Measurements from ENCODE around the gene UNC45A.
A peak's percentile ranks its signal among the peaks of the same experiment; 100 is the strongest.

UNC45A gene

DNA sequence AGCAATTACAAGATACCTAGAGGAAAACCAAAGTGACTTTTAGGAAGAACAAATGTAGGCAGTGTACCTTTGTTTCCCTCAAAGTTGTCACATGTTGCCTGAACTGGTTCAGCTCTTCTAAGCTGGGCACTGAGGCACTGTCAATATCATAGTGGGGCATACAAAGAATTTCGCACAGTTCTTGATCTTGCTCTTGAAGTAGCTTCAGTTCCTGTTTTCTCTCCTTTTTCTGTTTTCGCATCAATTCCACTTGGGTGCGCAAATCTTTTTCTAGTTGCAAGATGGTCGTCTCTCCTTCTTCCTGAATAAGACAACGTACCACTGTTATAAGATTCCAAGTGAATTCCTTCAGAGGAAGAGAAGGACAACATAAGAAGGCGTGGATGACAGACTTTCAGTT is 46.6 kb downstream of the UNC45A start:
- H3K14ac ChIP-seq (ENCODE audit: low read length in 2 of 2), result no peak overlapping the region
- no peak overlapping the region for H2AFZ ChIP-seq (ENCODE audit: low read depth, low read length)
- no peak overlapping the region for H3K4ac ChIP-seq (ENCODE audit: low read depth in 1 of 2, low read length in 2 of 2)
- H3K36me3 ChIP-seq (ENCODE audit: control insufficient read depth in 1 of 2, insufficient read depth in 2 of 2, low read depth in 1 of 2, low read length in 2 of 2), result peaks cover 3 to 23% of the 10 kb centered on the region in 2 experiments
- no peak overlapping the region for H3K9ac ChIP-seq (ENCODE audit: low read length)
- no peak overlapping the region for H4K8ac ChIP-seq (ENCODE audit: low read length)
- no peaks in the 10 kb centered on the region for H3K9me3 ChIP-seq (ENCODE audit: control insufficient read depth, low read length)
- H3K27ac ChIP-seq (ENCODE audit: low read length, poor library complexity, severe bottlenecking), result no peak overlapping the region
- H3K18ac ChIP-seq (ENCODE audit: low read depth in 1 of 2, low read length in 2 of 2), result no peak overlapping the region
- H2BK5ac ChIP-seq (ENCODE audit: low read depth, low read length, poor library complexity, severe bottlenecking), result no peak overlapping the region
- WGBS, result 91% methylated on average over 6 of the region's 6 CpGs
- no peak overlapping the region for H3K23ac ChIP-seq (ENCODE audit: low read length in 2 of 2)
- no peak overlapping the region for H2BK15ac ChIP-seq (ENCODE audit: low read depth, poor library complexity, severe bottlenecking)
- H4K91ac ChIP-seq (ENCODE audit: low read length), result no peak overlapping the region
- H2BK120ac ChIP-seq (ENCODE audit: low read depth, low read length), result no peak overlapping the region
- H3K4me3 ChIP-seq (ENCODE audit: insufficient read depth in 1 of 2, low read depth in 1 of 2, low read length in 2 of 2), result no peak overlapping the region
- H2AK5ac ChIP-seq (ENCODE audit: low read length, severe bottlenecking), result no peak overlapping the region
- no peaks in the 10 kb centered on the region for H3K27me3 ChIP-seq (ENCODE audit: control insufficient read depth in 1 of 2, insufficient read depth in 1 of 2, low read length in 2 of 2)
- no peak for DNase-seq
- no peak overlapping the region for H2BK12ac ChIP-seq (ENCODE audit: low read length in 2 of 2)
- peaks cover 6% of the 10 kb centered on the region for H3K4me1 ChIP-seq (ENCODE audit: control insufficient read depth, insufficient read depth, low read depth, low read length)
- peaks cover 21% of the 10 kb centered on the region for H3K79me1 ChIP-seq (replicated peaks; ENCODE audit: low read length, poor library complexity, severe bottlenecking)
- no peak overlapping the region for H3K4me2 ChIP-seq (ENCODE audit: low read length, poor library complexity, severe bottlenecking)

DNA sequence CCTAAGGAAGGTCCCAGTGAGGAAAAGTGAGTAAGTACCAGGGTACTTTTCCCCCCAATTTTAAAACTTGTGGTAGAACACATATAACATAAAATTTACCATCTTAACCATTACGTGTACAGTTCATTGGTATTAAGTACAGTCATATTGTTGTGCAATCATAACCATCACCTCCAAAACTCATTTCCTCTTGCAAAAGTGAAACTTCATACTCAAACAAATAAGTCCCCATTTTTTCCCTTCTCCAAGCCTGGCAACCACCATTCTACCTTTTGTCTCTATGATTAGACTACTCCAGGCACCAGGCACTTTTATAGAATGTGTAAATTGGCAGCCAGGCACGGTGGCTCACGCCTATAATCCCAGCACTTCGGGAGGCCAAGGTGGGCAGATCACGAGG is 47.0 kb downstream of the UNC45A start:
- H3K18ac ChIP-seq (ENCODE audit: low read depth in 1 of 2, low read length in 2 of 2), result no peak overlapping the region
- H3K36me3 ChIP-seq (ENCODE audit: control insufficient read depth in 1 of 2, insufficient read depth in 2 of 2, low read depth in 1 of 2, low read length in 2 of 2), result peaks cover 3 to 23% of the 10 kb centered on the region in 2 experiments
- peaks cover 21% of the 10 kb centered on the region for H3K79me1 ChIP-seq (replicated peaks; ENCODE audit: low read length, poor library complexity, severe bottlenecking)
- H2BK5ac ChIP-seq (ENCODE audit: low read depth, low read length, poor library complexity, severe bottlenecking), result no peak overlapping the region
- no peak overlapping the region for H3K4ac ChIP-seq (ENCODE audit: low read depth in 1 of 2, low read length in 2 of 2)
- peaks cover 6% of the 10 kb centered on the region for H3K4me1 ChIP-seq (ENCODE audit: control insufficient read depth, insufficient read depth, low read depth, low read length)
- H2BK12ac ChIP-seq (ENCODE audit: low read length in 2 of 2), result no peak overlapping the region
- H3K27me3 ChIP-seq (ENCODE audit: control insufficient read depth in 1 of 2, insufficient read depth in 1 of 2, low read length in 2 of 2), result no peaks in the 10 kb centered on the region
- H2BK15ac ChIP-seq (ENCODE audit: low read depth, poor library complexity, severe bottlenecking), result no peak overlapping the region
- no peak for DNase-seq
- no peak overlapping the region for H3K27ac ChIP-seq (ENCODE audit: low read length, poor library complexity, severe bottlenecking)
- WGBS, result 95% methylated on average over 5 of the region's 5 CpGs
- H3K23ac ChIP-seq (ENCODE audit: low read length in 2 of 2), result no peak overlapping the region
- H3K4me2 ChIP-seq (ENCODE audit: low read length, poor library complexity, severe bottlenecking), result no peak overlapping the region
- no peak overlapping the region for H3K9ac ChIP-seq (ENCODE audit: low read length)
- no peak overlapping the region for H4K8ac ChIP-seq (ENCODE audit: low read length)
- no peak overlapping the region for H3K4me3 ChIP-seq (ENCODE audit: insufficient read depth in 1 of 2, low read depth in 1 of 2, low read length in 2 of 2)
- no peak overlapping the region for H3K14ac ChIP-seq (ENCODE audit: low read length in 2 of 2)
- H2BK120ac ChIP-seq (ENCODE audit: low read depth, low read length), result no peak overlapping the region
- no peak overlapping the region for H4K91ac ChIP-seq (ENCODE audit: low read length)
- no peak overlapping the region for H2AK5ac ChIP-seq (ENCODE audit: low read length, severe bottlenecking)
- no peaks in the 10 kb centered on the region for H3K9me3 ChIP-seq (ENCODE audit: control insufficient read depth, low read length)
- no peak overlapping the region for H2AFZ ChIP-seq (ENCODE audit: low read depth, low read length)

DNA sequence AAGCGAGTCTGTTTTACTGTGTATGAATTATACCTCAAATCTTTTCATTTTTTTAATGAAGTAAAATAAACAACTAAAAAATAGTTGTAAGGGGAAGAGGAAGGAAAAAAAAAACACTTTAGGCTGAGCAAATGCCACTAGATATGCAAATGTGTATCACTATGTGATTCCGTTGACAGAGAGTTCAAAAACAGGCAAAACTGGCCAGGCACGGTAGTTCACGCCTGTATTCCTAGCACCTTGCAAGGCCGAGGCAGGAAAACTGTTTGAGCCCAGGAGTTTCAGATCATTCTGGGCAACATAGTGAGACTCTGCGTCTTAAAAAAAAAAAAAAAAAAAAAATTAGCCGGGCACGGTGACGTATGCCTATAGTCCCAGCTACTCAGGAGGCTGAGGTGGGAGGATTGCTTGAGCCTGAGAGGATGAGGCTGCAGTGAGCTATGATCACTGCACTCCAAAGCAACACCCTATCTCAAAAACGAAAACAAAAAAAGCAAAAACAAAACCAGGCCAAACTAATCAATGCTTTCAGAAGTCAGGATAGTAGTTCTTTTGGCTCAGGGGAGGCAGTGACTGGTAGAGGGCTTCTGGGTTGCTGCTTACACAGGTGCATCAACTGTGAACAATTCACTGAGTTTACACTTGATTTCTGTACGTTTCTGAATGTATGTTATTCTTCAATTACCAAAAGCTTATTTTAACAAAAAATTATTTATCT is 51.9 kb downstream of the UNC45A start:
- Histone ChIP-seq H2BK12ac (ENCODE audit: low read length in 2 of 2) (no peak overlapping the region), H2BK15ac (ENCODE audit: low read depth, poor library complexity, severe bottlenecking) (no peak overlapping the region), H3K79me1 (replicated peaks; ENCODE audit: low read length, poor library complexity, severe bottlenecking) (peaks cover 12% of the 10 kb centered on the region), H3K18ac (ENCODE audit: low read depth in 1 of 2, low read length in 2 of 2) (no peak overlapping the region), H3K4me3 (ENCODE audit: insufficient read depth in 1 of 2, low read depth in 1 of 2, low read length in 2 of 2) (no peak overlapping the region), H2BK5ac (ENCODE audit: low read depth, low read length, poor library complexity, severe bottlenecking) (no peak overlapping the region), H3K9me3 (ENCODE audit: control insufficient read depth, low read length) (no peaks in the 10 kb centered on the region), H3K4me2 (ENCODE audit: low read length, poor library complexity, severe bottlenecking) (no peak overlapping the region), H3K36me3 (ENCODE audit: control insufficient read depth in 1 of 2, insufficient read depth in 2 of 2, low read depth in 1 of 2, low read length in 2 of 2) (no peaks in the 10 kb centered on the region), H2BK120ac (ENCODE audit: low read depth, low read length) (no peak overlapping the region), H2AFZ (ENCODE audit: low read depth, low read length) (no peak overlapping the region), H3K23ac (ENCODE audit: low read length in 2 of 2) (no peak overlapping the region), H4K8ac (ENCODE audit: low read length) (peak overlapping the region; percentile 32), H4K91ac (ENCODE audit: low read length) (no peak overlapping the region), H3K4ac (ENCODE audit: low read depth in 1 of 2, low read length in 2 of 2) (no peak overlapping the region), H3K9ac (ENCODE audit: low read length) (no peak overlapping the region), H3K4me1 (ENCODE audit: control insufficient read depth, insufficient read depth, low read depth, low read length) (peaks cover 6% of the 10 kb centered on the region), H3K27ac (ENCODE audit: low read length, poor library complexity, severe bottlenecking) (no peak overlapping the region), H3K14ac (ENCODE audit: low read length in 2 of 2) (no peak overlapping the region), H2AK5ac (ENCODE audit: low read length, severe bottlenecking) (no peak overlapping the region), H3K27me3 (ENCODE audit: control insufficient read depth in 1 of 2, insufficient read depth in 1 of 2, low read length in 2 of 2) (no peaks in the 10 kb centered on the region)
- DNase-seq, result no peak
- WGBS, result 93% methylated on average over 5 of the region's 11 CpGs

DNA sequence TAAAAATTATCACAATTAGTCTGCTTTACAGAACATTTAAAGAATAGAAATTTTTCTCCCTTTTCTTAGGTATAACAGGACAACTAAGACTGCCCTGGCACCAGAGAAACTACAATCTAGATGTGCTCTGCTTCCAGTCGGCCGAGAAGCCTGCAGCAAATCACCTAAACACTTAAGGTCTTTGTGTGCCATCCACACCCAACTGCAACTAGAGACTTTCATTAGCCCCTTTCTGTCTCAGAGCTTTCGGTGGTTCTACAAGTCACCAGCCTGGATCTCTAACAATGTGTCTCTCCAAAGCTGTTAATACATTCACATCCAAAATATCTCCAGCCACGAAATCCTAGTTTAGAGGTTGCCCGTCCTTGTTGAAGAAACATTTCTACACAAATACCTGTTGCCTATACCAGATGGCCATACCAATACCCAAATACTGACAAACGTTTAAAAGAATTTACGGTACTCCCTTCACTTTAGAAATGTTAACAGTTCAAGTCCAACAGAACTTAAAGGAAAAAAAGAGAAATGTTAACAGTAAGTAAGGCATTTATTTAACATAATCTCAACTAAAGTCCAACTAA is 52.6 kb downstream of the UNC45A start:
- Histone ChIP-seq H2AK5ac (ENCODE audit: low read length, severe bottlenecking) (no peak overlapping the region), H3K23ac (ENCODE audit: low read length in 2 of 2) (no peak overlapping the region), H3K4ac (ENCODE audit: low read depth in 1 of 2, low read length in 2 of 2) (no peak overlapping the region), H3K27me3 (ENCODE audit: control insufficient read depth in 1 of 2, insufficient read depth in 1 of 2, low read length in 2 of 2) (no peaks in the 10 kb centered on the region), H3K14ac (ENCODE audit: low read length in 2 of 2) (no peak overlapping the region), H3K79me1 (replicated peaks; ENCODE audit: low read length, poor library complexity, severe bottlenecking) (peaks cover 9% of the 10 kb centered on the region), H3K18ac (ENCODE audit: low read depth in 1 of 2, low read length in 2 of 2) (no peak overlapping the region), H3K9ac (ENCODE audit: low read length) (peak overlapping the region; percentile 7), H4K8ac (ENCODE audit: low read length) (peak overlapping the region; percentile 88), H2BK15ac (ENCODE audit: low read depth, poor library complexity, severe bottlenecking) (no peak overlapping the region), H3K4me2 (ENCODE audit: low read length, poor library complexity, severe bottlenecking) (no peak overlapping the region), H3K9me3 (ENCODE audit: control insufficient read depth, low read length) (no peaks in the 10 kb centered on the region), H3K4me3 (ENCODE audit: insufficient read depth in 1 of 2, low read depth in 1 of 2, low read length in 2 of 2) (no peak overlapping the region), H2AFZ (ENCODE audit: low read depth, low read length) (no peak overlapping the region), H2BK12ac (ENCODE audit: low read length in 2 of 2) (no peak overlapping the region), H4K91ac (ENCODE audit: low read length) (no peak overlapping the region), H3K36me3 (ENCODE audit: control insufficient read depth in 1 of 2, insufficient read depth in 2 of 2, low read depth in 1 of 2, low read length in 2 of 2) (no peaks in the 10 kb centered on the region), H3K27ac (ENCODE audit: low read length, poor library complexity, severe bottlenecking) (no peak overlapping the region), H2BK5ac (ENCODE audit: low read depth, low read length, poor library complexity, severe bottlenecking) (no peak overlapping the region), H3K4me1 (ENCODE audit: control insufficient read depth, insufficient read depth, low read depth, low read length) (peaks cover 6% of the 10 kb centered on the region), H2BK120ac (ENCODE audit: low read depth, low read length) (peak overlapping the region; percentile 58)
- no peak for DNase-seq
- 85% methylated on average over 5 of the region's 7 CpGs for WGBS
